IMR-90 (cell line): ENCODE results near the gene OPN1SW. TPM values are rescaled to one million over a fixed set of nuclear protein-coding genes. Genes with fewer than 3 reads are reported as not detected.

Experiments used
- ATAC-seq: fragments of 200-7000 bp; cut with Tn5 transposase; 2 replicates; pipeline ENCODE4 v1.9.1; 2020; ENCODE audit warnings: low read depth, mild to moderate bottlenecking, moderate library complexity
- BruUV-seq: library from RNA; stranded (reverse); fragments of 400-500 nt; replicated peaks from 2 replicates; lab custom pipeline; 2021; lab: Mats Ljungman, UMichigan
- CTCF ChIA-PET: fragments of 300-600 bp; formaldehyde crosslinking; extraction: SDS; loops from one replicate; lab custom pipeline; 2021; ENCODE audit warnings: antibody characterized with exemption; lab: Yijun Ruan, JAX
- POLR2A ChIA-PET: fragments of 300-600 bp; sonication (Branson Sonifier 250); formaldehyde crosslinking; loops from one replicate; lab custom pipeline; 2022; ENCODE audit warnings: antibody characterized with exemption; ENCODE audit not compliant: unreplicated experiment; lab: Charles Lee
- DNase-seq: peaks from one replicate; pipeline ENCODE4 v3.0.0; 2013
- H2AFZ ChIP-seq: replicated peaks from 2 replicates; pipeline ENCODE3; 2013; ENCODE audit warnings: low read length, mild to moderate bottlenecking; ENCODE audit not compliant: poor library complexity
- H2AK5ac ChIP-seq: 2 replicates; pipeline ENCODE4 v1.6.1; 2013; ENCODE audit warnings: low read depth, low read length, inconsistent platforms
- H2AK9ac ChIP-seq: replicated peaks from 2 replicates; pipeline ENCODE3; 2013; ENCODE audit warnings: mild to moderate bottlenecking, low read depth, low read length, moderate library complexity; ENCODE audit not compliant: poor library complexity
- H2BK120ac ChIP-seq: 2 replicates; pipeline ENCODE4 v1.6.1; 2013; ENCODE audit warnings: low read depth, low read length, inconsistent platforms
- H2BK15ac ChIP-seq: 3 replicates; pipeline ENCODE4 v1.6.1; 2013; ENCODE audit warnings: low read depth, low read length, inconsistent platforms
- H2BK20ac ChIP-seq: 2 replicates; pipeline ENCODE4 v1.6.1; 2013; ENCODE audit warnings: low read depth, mild to moderate bottlenecking, inconsistent platforms, low read length, moderate library complexity
- H2BK5ac ChIP-seq: 2 replicates; pipeline ENCODE4 v1.6.1; 2013; ENCODE audit warnings: mild to moderate bottlenecking, low read depth, low read length, inconsistent platforms; ENCODE audit not compliant: poor library complexity, severe bottlenecking
- H3K14ac ChIP-seq: replicated peaks from 2 replicates; pipeline ENCODE4 v1.6.1; 2013; ENCODE audit warnings: low read depth, low read length, inconsistent platforms
- H3K18ac ChIP-seq: 2 replicates; pipeline ENCODE4 v1.6.1; 2013; ENCODE audit warnings: low read depth, low read length, control low read depth
- H3K23ac ChIP-seq: 2 replicates; pipeline ENCODE4 v1.6.1; 2013; ENCODE audit warnings: low read depth, low read length, inconsistent platforms
- H3K27ac ChIP-seq: 2 replicates; pipeline ENCODE4 v1.5.1; 2013; ENCODE audit warnings: mild to moderate bottlenecking, control low read depth, low read length; ENCODE audit not compliant: insufficient read depth
- H3K27me3 ChIP-seq: 2 replicates; pipeline ENCODE4 v1.6.1; 2013; ENCODE audit warnings: low read length; ENCODE audit not compliant: control insufficient read depth, insufficient read depth
- H3K36me3 ChIP-seq: 2 replicates; pipeline ENCODE4 v1.6.1; 2013; ENCODE audit warnings: low read length, mixed read lengths; ENCODE audit not compliant: control insufficient read depth, insufficient read depth
- H3K4ac ChIP-seq: 2 replicates; pipeline ENCODE4 v1.6.1; 2013; ENCODE audit warnings: low read depth, low read length, inconsistent platforms
- H3K4me1 ChIP-seq: 2 replicates; pipeline ENCODE4 v1.6.1; 2013; ENCODE audit warnings: low read length, mixed read lengths; ENCODE audit not compliant: control insufficient read depth, insufficient read depth
- H3K4me2 ChIP-seq: 2 replicates; pipeline ENCODE4 v1.6.1; 2013; ENCODE audit warnings: low read depth, mild to moderate bottlenecking, control low read depth, low read length, moderate library complexity
- H3K4me3 ChIP-seq: 2 replicates; pipeline ENCODE4 v1.5.1; 2013; ENCODE audit warnings: low read depth, mild to moderate bottlenecking, control low read depth, low read length, moderate library complexity; ENCODE audit not compliant: insufficient read depth
- H3K56ac ChIP-seq: 2 replicates; pipeline ENCODE4 v1.6.1; 2013; ENCODE audit warnings: low read length, inconsistent platforms; ENCODE audit not compliant: insufficient read depth; ENCODE audit errors: extremely low read depth
- H3K79me1 ChIP-seq, 2 experiments: 2 replicates each; pipeline ENCODE4 v1.6.1; 2013; ENCODE audit warnings: low read length in 2 of 2, inconsistent platforms in 1 of 2, low read depth in 1 of 2
- H3K9ac ChIP-seq: 2 replicates; pipeline ENCODE4 v1.6.1; 2013; ENCODE audit warnings: low read depth, low read length, control low read depth
- H3K9me1 ChIP-seq: 2 replicates; pipeline ENCODE4 v1.6.1; 2013; ENCODE audit warnings: low read length, inconsistent platforms; ENCODE audit not compliant: insufficient read depth
- H3K9me3 ChIP-seq: 2 replicates; pipeline ENCODE4 v1.6.1; 2013; ENCODE audit warnings: low read length; ENCODE audit not compliant: control insufficient read depth, insufficient read depth
- H4K20me1 ChIP-seq: 2 replicates; pipeline ENCODE4 v1.6.1; 2013; ENCODE audit warnings: low read length, inconsistent platforms; ENCODE audit not compliant: insufficient read depth
- H4K5ac ChIP-seq: 2 replicates; pipeline ENCODE4 v1.6.1; 2013; ENCODE audit warnings: mild to moderate bottlenecking, low read depth, low read length, control low read depth
- H4K8ac ChIP-seq, 2 experiments: 2 replicates each; pipeline ENCODE4 v1.6.1; 2013; ENCODE audit warnings: low read depth in 2 of 2, low read length in 2 of 2, control low read depth in 1 of 2, inconsistent platforms in 1 of 2
- H4K91ac ChIP-seq: 2 replicates; pipeline ENCODE4 v1.6.1; 2013; ENCODE audit warnings: low read depth, low read length, inconsistent platforms; ENCODE audit not compliant: insufficient read depth
- BHLHE40 ChIP-seq: fragments of 150-350 bp; IDR thresholded peaks from 2 replicates; pipeline ENCODE4 v1.6.1; 2016; ENCODE audit warnings: mild to moderate bottlenecking, low read depth, low read length
- CEBPB ChIP-seq: IDR thresholded peaks from 2 replicates; pipeline ENCODE4 v1.6.1; 2012; ENCODE audit warnings: low read depth, low read length, improper control_type of control experiment
- CTCF ChIP-seq: conservative IDR thresholded peaks from 2 replicates; pipeline ENCODE4 v1.5.1; 2012; ENCODE audit warnings: mild to moderate bottlenecking, low read depth, low read length, improper control_type of control experiment
- MAFK ChIP-seq: IDR thresholded peaks from 2 replicates; pipeline ENCODE4 v1.6.1; 2012; ENCODE audit warnings: low read depth, low read length, improper control_type of control experiment
- MAZ ChIP-seq: IDR thresholded peaks from 2 replicates; pipeline ENCODE4 v1.6.1; 2012; ENCODE audit warnings: low read depth, mild to moderate bottlenecking, low read length, improper control_type of control experiment, moderate library complexity, borderline replicate concordance
- MXI1 ChIP-seq: IDR thresholded peaks from 2 replicates; pipeline ENCODE4 v1.6.1; 2012; ENCODE audit warnings: low read depth, mild to moderate bottlenecking, low read length, moderate library complexity, borderline replicate concordance
- NFE2L2 ChIP-seq: fragments of 150-350 bp; IDR thresholded peaks from 2 replicates; pipeline ENCODE4 v1.6.1; 2016; ENCODE audit warnings: low read depth, mild to moderate bottlenecking, low read length
- POLR2A ChIP-seq: IDR thresholded peaks from 2 replicates; pipeline ENCODE4 v1.6.1; 2012; ENCODE audit warnings: mild to moderate bottlenecking, low read depth, low read length
- RAD21 ChIP-seq: IDR thresholded peaks from 2 replicates; pipeline ENCODE4 v1.6.1; 2012; ENCODE audit warnings: low read length, improper control_type of control experiment
- SMC3 ChIP-seq: fragments of 150-350 bp; IDR thresholded peaks from 2 replicates; pipeline ENCODE4 v1.6.1; 2016; ENCODE audit warnings: low read depth, mild to moderate bottlenecking, antibody characterized with exemption, low read length, moderate library complexity
- WGBS, 2 experiments: methylation state at CpG; one replicate each; pipeline versions ENCODE4 v1.1.5 to v1.1.7; 2013; ENCODE audit warnings: missing lambda C conversion rate in 2 of 2; ENCODE audit not compliant: insufficient read length in 1 of 2; ENCODE audit errors: extremely low coverage in 2 of 2; 5-methylcytosine and 5-hydroxymethylcytosine counted together
- dilution Hi-C: fragments of 300-500 bp; cut with HindIII; formaldehyde crosslinking; loops from one replicate; pipeline ENCODE4 v1.14.3; 2018; ENCODE audit warnings: low sequenced_read_pairs; ENCODE audit not compliant: unreplicated experiment
- in situ Hi-C: fragments of 300-500 bp; cut with MboI; formaldehyde crosslinking; loops from 3 replicates; pipeline ENCODE4 v1.14.3; 2019; ENCODE audit warnings: low sequenced_read_pairs, inconsistent platforms, mixed read lengths
- intact Hi-C: fragments of 100-400 bp; cut with micrococcal nuclease; formaldehyde crosslinking; loops from 2 replicates; pipeline ENCODE4 v1.10.0; 2022
- polyA plus RNA-seq, 3 experiments: library from polyadenylated mRNA; depleted of rRNA; stranded (reverse); fragments of >200 nt; gene quantifications; 2 replicates each; pipeline ENCODE4 v1.2.3, GENCODE V29; 2012; ENCODE audit warnings: low replicate concordance in 1 of 3
- total RNA-seq: library from RNA; depleted of rRNA; stranded (reverse); fragments of >200 nt; gene quantifications from 2 replicates; pipeline ENCODE4 v1.2.3, GENCODE V29; 2012
- TF ChIP-seq, protein P1 (sequence below): fragments of 150-350 bp; IDR thresholded peaks from 2 replicates; pipeline ENCODE4 v1.6.1; 2017; ENCODE audit warnings: mild to moderate bottlenecking, antibody characterized with exemption, low read length, low read depth

Gene OPN1SW
- total and polyA plus RNA-seq, 2 of the 4 experiments (the other 2 are of a cell fraction) = not detected

DNA sequence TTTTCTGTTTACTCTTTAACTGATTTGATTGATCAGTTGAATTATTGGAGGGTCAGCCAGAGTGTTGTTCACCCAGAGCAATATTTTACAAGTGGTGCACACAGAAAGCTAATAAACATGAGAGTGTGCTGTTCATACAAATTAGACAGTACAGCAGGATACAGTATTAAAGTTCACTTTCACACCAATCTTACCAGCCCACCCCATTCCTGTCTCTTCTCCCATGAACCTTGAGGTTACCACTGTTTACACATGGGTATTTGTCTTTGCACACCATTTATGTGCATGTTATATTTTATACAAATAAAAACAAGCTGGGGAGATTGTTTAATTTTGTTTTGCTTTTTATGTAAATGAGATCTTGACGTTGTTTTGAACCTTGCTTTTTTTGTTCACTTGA lies 29.9 kb downstream of the OPN1SW start (continued):
- TF ChIP-seq CEBPB = no peak
- TF ChIP-seq, protein P1, sequence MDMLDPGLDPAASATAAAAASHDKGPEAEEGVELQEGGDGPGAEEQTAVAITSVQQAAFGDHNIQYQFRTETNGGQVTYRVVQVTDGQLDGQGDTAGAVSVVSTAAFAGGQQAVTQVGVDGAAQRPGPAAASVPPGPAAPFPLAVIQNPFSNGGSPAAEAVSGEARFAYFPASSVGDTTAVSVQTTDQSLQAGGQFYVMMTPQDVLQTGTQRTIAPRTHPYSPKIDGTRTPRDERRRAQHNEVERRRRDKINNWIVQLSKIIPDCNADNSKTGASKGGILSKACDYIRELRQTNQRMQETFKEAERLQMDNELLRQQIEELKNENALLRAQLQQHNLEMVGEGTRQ = no peak
- TF ChIP-seq BHLHE40 = no peak
- no peak for TF ChIP-seq MAZ
- no peak for TF ChIP-seq MAFK

DNA sequence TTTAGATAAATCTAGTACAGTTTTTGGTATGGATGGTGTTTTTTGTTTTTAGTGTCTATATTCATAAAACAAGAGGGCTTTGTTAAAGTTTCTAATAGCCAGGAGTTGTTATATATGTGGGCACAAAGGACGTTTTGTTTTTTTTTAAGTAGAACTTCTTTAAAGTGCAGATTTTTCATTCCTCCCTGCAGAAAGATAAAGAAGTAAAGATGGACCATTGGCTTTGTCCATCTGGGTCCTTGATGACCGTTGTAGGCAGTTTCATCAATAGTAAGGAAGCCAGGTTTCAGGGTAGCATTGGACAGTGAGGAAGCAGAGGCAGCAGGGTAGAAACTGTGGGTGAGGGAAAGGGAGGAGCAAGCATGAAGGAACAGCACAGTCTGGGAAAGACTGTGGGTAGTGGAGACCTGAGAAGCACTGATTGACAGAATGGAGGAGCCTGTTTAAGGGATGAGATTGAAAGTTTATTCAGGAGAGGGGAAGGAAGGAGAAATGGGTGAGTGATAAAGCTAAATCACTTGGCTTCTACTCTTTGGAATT lies 31.2 kb downstream of the OPN1SW start:
- dilution Hi-C loops = no loop called here
- TF ChIP-seq, protein P1 = no peak
- TF ChIP-seq NFE2L2 = no peak
- TF ChIP-seq MAFK = no peak
- no peak for TF ChIP-seq CTCF
- TF ChIP-seq MAZ = no peak
- TF ChIP-seq SMC3 = no peak
- TF ChIP-seq RAD21 = no peak
- TF ChIP-seq MXI1 = no peak
- no peak for TF ChIP-seq POLR2A

More for the DNA sequence above, 31.2 kb downstream of the OPN1SW start:
- H3K4ac ChIP-seq = no peak overlapping the region
- 60% methylated on average over 1 of the region's 2 CpGs; no CpG with 5 or more reads in 1 of the 2 experiments for WGBS, 2 experiments
- no peaks in the 10 kb centered on the region for H3K27me3 ChIP-seq
- H3K4me1 ChIP-seq = peaks cover 6% of the 10 kb centered on the region
- no peak for DNase-seq
- peak overlapping the region; percentile 35; the same call in 1 of the 2 replicates for H2AK5ac ChIP-seq
- no peak overlapping the region for H4K5ac ChIP-seq
- H3K36me3 ChIP-seq = peaks cover 22% of the 10 kb centered on the region
- H3K79me1 ChIP-seq = peaks cover 0 to 29% of the 10 kb centered on the region in 2 experiments; a peak in 3 of 4 replicates
- peaks cover 22% of the 10 kb centered on the region for H3K9me1 ChIP-seq
- in situ Hi-C loops = no loop called here
- H2BK20ac ChIP-seq = no peak overlapping the region
- H3K18ac ChIP-seq = no peak overlapping the region
- H2BK15ac ChIP-seq = no peak overlapping the region
- H2AK9ac ChIP-seq = no peak overlapping the region
- H4K8ac ChIP-seq = no peak overlapping the region
- no peak for ATAC-seq
- BruUV-seq = no TSS peak
- no peak overlapping the region for H3K56ac ChIP-seq
- H2BK5ac ChIP-seq = no peak overlapping the region
- no peaks in the 10 kb centered on the region for H3K9me3 ChIP-seq
- peak overlapping the region; percentile 49 for H3K23ac ChIP-seq
- no peak overlapping the region for H4K91ac ChIP-seq
- intact Hi-C loops = loop anchor here (5.0 kb wide), 1 partner anchor 88 kb away; the partner anchor contains the start of gene FLNC
- CTCF ChIA-PET = no interaction called here
- H2AFZ ChIP-seq = no peak overlapping the region
- no peak overlapping the region for H3K27ac ChIP-seq
- H2BK120ac ChIP-seq = no peak overlapping the region
- H3K9ac ChIP-seq = no peak overlapping the region
- H3K4me2 ChIP-seq = no peak overlapping the region
- H3K4me3 ChIP-seq = no peak overlapping the region
- H4K20me1 ChIP-seq = peaks cover 99% of the 10 kb centered on the region
- no peak overlapping the region; the same call in 1 of the 2 replicates for H3K14ac ChIP-seq
- POLR2A ChIA-PET = no interaction called here
